NCI-H1930 (cell line): ENCODE results near the gene KRCC1.
"Not testable (repeated sequence)": the region's sequence is repeated elsewhere in the genome, so short reads cannot be mapped to it uniquely, and the experiment has no call there.

Source experiments
- DNase-seq, 2 experiments: peaks; one replicate each; lab custom pipeline; 2025; lab: John Stamatoyannopoulos, UW

KRCC1 gene

GRCh38 chr2:88038263-88039105 is 17.1 kb downstream of the KRCC1 start:
- no peak for DNase-seq

- no peak for DNase-seq
Observed at GRCh38 chr2:88036606-88037005, 19.0 kb downstream of the KRCC1 start.

GRCh38 chr2:88036182-88036581 is 19.4 kb downstream of the KRCC1 start:
- no peak for DNase-seq

GRCh38 chr2:88032070-88032702 is 23.4 kb downstream of the KRCC1 start:
- no peak for DNase-seq

- DNase-seq = no peak
Observed at GRCh38 chr2:88028931-88029330, 26.7 kb downstream of the KRCC1 start.

- no peak for DNase-seq
Observed at GRCh38 chr2:88027697-88028389, 27.7 kb downstream of the KRCC1 start.

- peak in 1 of 2 experiments; percentile 10 for DNase-seq
Observed at GRCh38 chr2:88024509-88024908, 31.1 kb downstream of the KRCC1 start.

- DNase-seq = no peak
Observed at GRCh38 chr2:88022669-88022921, 33.0 kb downstream of the KRCC1 start.

GRCh38 chr2:88019985-88020384 is 35.6 kb downstream of the KRCC1 start:
- DNase-seq = no peak

GRCh38 chr2:88018909-88019308 is 36.7 kb downstream of the KRCC1 start:
- no peak for DNase-seq

GRCh38 chr2:88018077-88018805 is 37.3 kb downstream of the KRCC1 start:
- not testable (repeated sequence) for DNase-seq

- not testable (repeated sequence) for DNase-seq
Observed at GRCh38 chr2:88017780-88018038, 37.9 kb downstream of the KRCC1 start.

GRCh38 chr2:88016960-88017779 is 38.4 kb downstream of the KRCC1 start:
- peak; percentile 79 to 81 for DNase-seq

- DNase-seq = peak; percentile 81 to 89
Observed at GRCh38 chr2:88016086-88016959, 39.3 kb downstream of the KRCC1 start, which contains the start of gene RNU2-63P. Gene RNU2-63P, minus strand, starts transcription at chr2:88016547.

- no peak for DNase-seq
Observed at GRCh38 chr2:88011011-88011410, 44.6 kb downstream of the KRCC1 start.

- DNase-seq = no peak
Observed at GRCh38 chr2:88010136-88010535, 45.4 kb downstream of the KRCC1 start.

GRCh38 chr2:88006912-88007439 is 48.6 kb downstream of the KRCC1 start:
- DNase-seq = no peak

GRCh38 chr2:88005776-88006175 is 49.8 kb downstream of the KRCC1 start:
- no peak for DNase-seq

GRCh38 chr2:88003074-88003755 is 52.4 kb downstream of the KRCC1 start:
- no peak for DNase-seq

GRCh38 chr2:88002359-88002707 is 53.2 kb downstream of the KRCC1 start:
- no peak for DNase-seq
